A549 (cell line): Measurements from ENCODE around the gene KCNMA1. TPM values are rescaled to one million over a fixed set of nuclear protein-coding genes. Genes with fewer than 3 reads are reported as not detected.
A peak's percentile ranks its signal among the peaks of the same experiment; 100 is the strongest.

Experiments
- ATAC-seq, 2 experiments: fragments of 200-7000 bp in 1 of 2; fragments of >200 bp in 1 of 2; cut with Nextera tagmentation in 1 of 2; cut with Tn5 transposase in 1 of 2; 3 replicates each; pipeline versions ENCODE4 v1.8.0 to v1.9.1; 2018 to 2020; ENCODE audit warnings: mild to moderate bottlenecking in 1 of 2, moderate library complexity in 1 of 2
- CTCF ChIA-PET: fragments of 300-600 bp; sonication (Branson Sonifier 250); formaldehyde crosslinking; extraction: SDS; loops from one replicate; lab custom pipeline; 2021; ENCODE audit warnings: antibody characterized with exemption, inconsistent platforms; lab: Yijun Ruan, JAX
- POLR2A ChIA-PET: fragments of 350-600 bp; formaldehyde crosslinking; extraction: SDS; loops from one replicate; lab custom pipeline; 2021; ENCODE audit warnings: antibody characterized with exemption, inconsistent platforms; lab: Yijun Ruan, JAX
- DNase-seq, 2 experiments: peaks; one replicate each; pipeline versions ENCODE4 v3.0.0 to v3.0.0-alpha.2; 2011 to 2016; ENCODE audit warnings: low read depth in 1 of 2, low spot score in 1 of 2
- FAIRE-seq: peaks from 2 replicates; lab custom pipeline; 2011; peaks lifted over from hg19 to GRCh38; lab: Jason Lieb, UNC
- H3K27ac ChIP-seq, 2 experiments: fragments of >200 bp; sonication (Bioruptor Twin); formaldehyde crosslinking; 3 replicates each; pipeline ENCODE4 v1.5.1; 2016 to 2017
- H3K4me1 ChIP-seq: fragments of >200 bp; sonication (Bioruptor Twin); formaldehyde crosslinking; 3 replicates; pipeline ENCODE4 v1.6.1; 2016
- H3K4me2 ChIP-seq: fragments of >200 bp; sonication (Bioruptor Twin); formaldehyde crosslinking; 3 replicates; pipeline ENCODE4 v1.6.1; 2016
- H3K4me3 ChIP-seq: fragments of >200 bp; sonication (Bioruptor Twin); formaldehyde crosslinking; 3 replicates; pipeline ENCODE4 v1.5.1; 2016
- H3K9me3 ChIP-seq: fragments of >200 bp; sonication (Bioruptor Twin); formaldehyde crosslinking; 3 replicates; pipeline ENCODE4 v1.6.1; 2016
- CBX2 ChIP-seq: fragments of 200-600 bp; sonication (generic); IDR thresholded peaks from 2 replicates; pipeline ENCODE4 v1.6.1; 2016; ENCODE audit warnings: low read depth, mild to moderate bottlenecking, borderline replicate concordance
- CHD2 ChIP-seq: fragments of 150-350 bp; IDR thresholded peaks from 2 replicates; pipeline ENCODE4 v1.6.1; 2014; ENCODE audit warnings: low read length; ENCODE audit not compliant: partially characterized antibody
- CTCF ChIP-seq: fragments of >200 bp; sonication (Bioruptor Twin); formaldehyde crosslinking; IDR thresholded peaks from 3 replicates; pipeline ENCODE4 v1.5.1; 2016
- E2F6 ChIP-seq: IDR thresholded peaks from 2 replicates; pipeline ENCODE4 v1.6.1; 2012; ENCODE audit warnings: low read depth, borderline replicate concordance
- ELK1 ChIP-seq: fragments of 150-350 bp; IDR thresholded peaks from 2 replicates; pipeline ENCODE4 v1.6.1; 2014; ENCODE audit warnings: low read depth, mild to moderate bottlenecking, low read length
- ESRRA ChIP-seq: fragments of 150-350 bp; IDR thresholded peaks from 2 replicates; pipeline ENCODE4 v1.6.1; 2014; ENCODE audit warnings: mild to moderate bottlenecking, low read length, borderline replicate concordance
- GATA3 ChIP-seq: IDR thresholded peaks from 2 replicates; pipeline ENCODE4 v1.6.1; 2012; ENCODE audit warnings: borderline replicate concordance
- HDAC2 ChIP-seq: fragments of 200-600 bp; sonication (generic); IDR thresholded peaks from 2 replicates; pipeline ENCODE4 v1.6.1; 2016
- HES2 ChIP-seq: fragments of >200 bp; sonication (Bioruptor Twin); formaldehyde crosslinking; IDR thresholded peaks from 2 replicates; pipeline ENCODE4 v1.6.1; 2016
- HMGXB4 ChIP-seq: fragments of 250-450 bp; sonication (Bioruptor Pico); IDR thresholded peaks from 2 replicates; pipeline ENCODE4 v1.5.0; 2021; ENCODE audit warnings: mild to moderate bottlenecking, moderate library complexity, borderline replicate concordance
- HOXB5 ChIP-seq: fragments of 250-450 bp; sonication (Bioruptor Pico); IDR thresholded peaks from 2 replicates; pipeline ENCODE4 v1.5.0; 2020; ENCODE audit warnings: mild to moderate bottlenecking, moderate library complexity
- MAFK ChIP-seq: fragments of 450-650 bp; IDR thresholded peaks from 2 replicates; pipeline ENCODE4 v1.6.1; 2014; ENCODE audit not compliant: partially characterized antibody
- MAX ChIP-seq: IDR thresholded peaks from 2 replicates; pipeline ENCODE4 v1.6.1; 2012
- MYC ChIP-seq: IDR thresholded peaks from 2 replicates; pipeline ENCODE4 v1.6.1; 2012; ENCODE audit warnings: mild to moderate bottlenecking, inconsistent platforms, low read length, improper control_type of control experiment, borderline replicate concordance
- PBX3 ChIP-seq: IDR thresholded peaks from 2 replicates; pipeline ENCODE4 v1.6.1; 2012
- PHF8 ChIP-seq: fragments of 200-600 bp; sonication (generic); IDR thresholded peaks from 2 replicates; pipeline ENCODE4 v1.6.1; 2016; ENCODE audit warnings: low read depth, mild to moderate bottlenecking, antibody characterized with exemption, moderate library complexity, borderline replicate concordance
- RAD21 ChIP-seq, 2 experiments: fragments of >200 bp in 1 of 2; sonication (Bioruptor Twin) in 1 of 2; formaldehyde crosslinking in 1 of 2; IDR thresholded peaks in 1 of 2; conservative IDR thresholded peaks in 1 of 2; 2 replicates in 1 of 2; 3 replicates in 1 of 2; pipeline ENCODE4 v1.6.1; 2012 to 2018; ENCODE audit warnings: inconsistent platforms in 1 of 2
- RFX5 ChIP-seq: fragments of 450-650 bp; IDR thresholded peaks from 2 replicates; pipeline ENCODE4 v1.7.1; 2014; ENCODE audit warnings: antibody characterized with exemption, mild to moderate bottlenecking, moderate library complexity
- RNF2 ChIP-seq: fragments of 200-600 bp; sonication (generic); IDR thresholded peaks from 2 replicates; pipeline ENCODE4 v1.6.1; 2016; ENCODE audit warnings: low read depth, mild to moderate bottlenecking, antibody characterized with exemption, moderate library complexity, borderline replicate concordance
- SMC3 ChIP-seq: fragments of >200 bp; sonication (Bioruptor Twin); formaldehyde crosslinking; IDR thresholded peaks from 3 replicates; pipeline ENCODE4 v1.6.1; 2018; ENCODE audit warnings: inconsistent platforms
- USF2 ChIP-seq: fragments of 450-650 bp; IDR thresholded peaks from 2 replicates; pipeline ENCODE4 v1.6.1; 2014; ENCODE audit warnings: antibody characterized with exemption
- ZFP36 ChIP-seq: fragments of 450-650 bp; IDR thresholded peaks from 2 replicates; pipeline ENCODE4 v1.6.1; 2014; ENCODE audit warnings: borderline replicate concordance; ENCODE audit not compliant: partially characterized antibody
- ZNF302 ChIP-seq: fragments of 250-450 bp; sonication (Bioruptor Pico); IDR thresholded peaks from 2 replicates; pipeline ENCODE4 v1.9.0; 2021; ENCODE audit warnings: inconsistent platforms, mild to moderate bottlenecking, moderate library complexity
- WGBS: methylation state at CpG from one replicate; pipeline ENCODE4 v1.1.6; 2017; ENCODE audit errors: missing lambda C conversion rate; 5-methylcytosine and 5-hydroxymethylcytosine counted together
- polyA plus RNA-seq, 4 experiments: library from polyadenylated mRNA; depleted of rRNA in 3 of 4; stranded (reverse); fragments of >200 nt; fragmentation: RNase III in 1 of 4; extraction: RNeasy Plus Mini Kit Qiagen cat#74134 plus additional on column Dnase treatment in 1 of 4; gene quantifications; 2 replicates in 3 of 4; 3 replicates in 1 of 4; pipeline ENCODE4 v1.2.3, GENCODE V29; 2011 to 2017

KCNMA1 gene
- polyA plus RNA-seq, 2 of the 4 experiments (the other 2 are of a cell fraction): 14.9 to 30.6 TPM

- ATAC-seq (no peak), DNase-seq (no peak), FAIRE-seq (no peak)
- Histone ChIP-seq H3K4me3 (no peak overlapping the region), H3K9me3 (no peaks in the 10 kb centered on the region), H3K4me2 (no peak overlapping the region), H3K4me1 (peaks cover 12% of the 10 kb centered on the region), H3K27ac (no peak overlapping the region)
- WGBS: 39% methylated on average over 7 of the region's 7 CpGs
- TF ChIP-seq ZNF302 (CRISPR knock-in tag): no peak
- TF ChIP-seq USF2: no peak
- TF ChIP-seq PHF8: no peak
- TF ChIP-seq ESRRA: no peak
- no peak for TF ChIP-seq PBX3
- no peak for TF ChIP-seq ZFP36
- no peak for TF ChIP-seq HOXB5
- TF ChIP-seq RAD21 (conservative IDR thresholded peaks at IDR 0.05 in 1 of 2, IDR thresholded peaks at IDR 0.05 in 1 of 2): no peak
- TF ChIP-seq RFX5: no peak
- no peak for TF ChIP-seq CHD2
- TF ChIP-seq CBX2: no peak
- no peak for TF ChIP-seq MAFK
- ChIA-PET CTCF (interaction anchor here (0.8 to 1.3 kb wide), 3 partner anchors 11 to 82 kb away, joined by 3 to 4 read pairs (median 3); no protein-coding TSS in a partner anchor), POLR2A (no interaction called here)
Measured at GRCh38 chr10:76903387-76903945, 734.1 kb downstream of the KCNMA1 start.

GRCh38 chr10:76902949-76903348 is 734.7 kb downstream of the KCNMA1 start:
- ATAC-seq (peak; percentile 50 to 83; a peak in 4 of 6 replicates), DNase-seq (peak in 1 of 2 experiments; percentile 24), FAIRE-seq (no peak)
- no peak overlapping the region for H3K27ac ChIP-seq
- H3K9me3 ChIP-seq: no peaks in the 10 kb centered on the region
- H3K4me1 ChIP-seq: peaks cover 12% of the 10 kb centered on the region
- H3K4me2 ChIP-seq: no peak overlapping the region
- TF ChIP-seq E2F6: no peak
- TF ChIP-seq HOXB5: no peak
- 0 out of 3 replicates have a peak, but pooled peaks have one; percentile 24 for TF ChIP-seq SMC3
- peak; percentile 35 for TF ChIP-seq CTCF
- no peak for TF ChIP-seq HDAC2
- no peak for TF ChIP-seq RNF2
- TF ChIP-seq MAX: no peak
- TF ChIP-seq GATA3: no peak
- peak; percentile 42 to 56; a peak in 3 of 5 replicates for TF ChIP-seq RAD21 (conservative IDR thresholded peaks at IDR 0.05 in 1 of 2, IDR thresholded peaks at IDR 0.05 in 1 of 2)
- TF ChIP-seq MYC: no peak
- TF ChIP-seq HES2: no peak
- TF ChIP-seq HMGXB4 (CRISPR knock-in tag): no peak
- no peak for TF ChIP-seq ELK1
- CTCF ChIA-PET: interaction anchor here (0.8 kb wide), 1 partner anchor 11 kb away, joined by 3 read pairs; no protein-coding TSS in a partner anchor
- POLR2A ChIA-PET: no interaction called here
- H3K4me3 ChIP-seq: no peak overlapping the region
- WGBS: 60% methylated on average over 10 of the region's 10 CpGs
